Measurements from ENCODE around the gene SYNGR4.

GRCh38 chr19:48319647-48320541, 44.3 kb upstream of the SYNGR4 start:
- TF ChIP-seq POLR2AphosphoS5 (IDR thresholded peaks at IDR 0.05; ENCODE audit: low read depth, low read length) (no peak), POLR2A (IDR thresholded peaks at IDR 0.05; ENCODE audit: low read depth, low read length) (no peak), TAF1 (IDR thresholded peaks at IDR 0.05; ENCODE audit: low read depth, low read length) (no peak), PAX5 (IDR thresholded peaks at IDR 0.05; ENCODE audit: insufficient read depth, low read length, severe bottlenecking) (no peak), SPI1 (IDR thresholded peaks at IDR 0.05; ENCODE audit: low read depth, low read length) (no peak), POU2F2 (IDR thresholded peaks at IDR 0.05; ENCODE audit: low read depth, low read length) (no peak)

Data from GM12891 (cell line).